GM23338 (cell line): ENCODE results near the gene HAPLN3. TPM values are rescaled to one million over a fixed set of nuclear protein-coding genes. Genes with fewer than 3 reads are reported as not detected.

Experiments used
- ATAC-seq: fragments of 200-7000 bp; cut with Tn5 transposase; 3 replicates; pipeline ENCODE4 v1.9.1; 2020
- DNase-seq: peaks from one replicate; pipeline ENCODE4 v3.0.0-alpha.2; 2015; ENCODE audit warnings: low spot score
- H2AFZ ChIP-seq: fragments of 200-600 bp; sonication (generic); 2 replicates; pipeline ENCODE4 v1.8.0; 2016; ENCODE audit warnings: antibody characterized with exemption, mild to moderate bottlenecking, moderate library complexity
- H3F3A ChIP-seq: fragments of 200-600 bp; sonication (generic); replicated peaks from 2 replicates; pipeline ENCODE4 v1.8.0; 2017; ENCODE audit warnings: antibody characterized with exemption, mixed run types, low read depth
- H3K27ac ChIP-seq: fragments of 200-600 bp; sonication (generic); 2 replicates; pipeline ENCODE4 v1.6.1; 2016; ENCODE audit warnings: low read depth
- H3K27me3 ChIP-seq: fragments of 200-600 bp; sonication (generic); 2 replicates; pipeline ENCODE4 v1.8.0; 2016; ENCODE audit warnings: mild to moderate bottlenecking, mixed run types, moderate library complexity; ENCODE audit not compliant: insufficient read depth
- H3K36me3 ChIP-seq: fragments of 200-600 bp; sonication (generic); 2 replicates; pipeline ENCODE4 v1.8.0; 2016; ENCODE audit warnings: mild to moderate bottlenecking; ENCODE audit not compliant: insufficient read depth
- H3K4me1 ChIP-seq: fragments of 200-600 bp; sonication (generic); 2 replicates; pipeline ENCODE4 v1.8.0; 2016; ENCODE audit warnings: mild to moderate bottlenecking, moderate library complexity; ENCODE audit not compliant: insufficient read depth
- H3K4me2 ChIP-seq: fragments of 200-600 bp; sonication (generic); 2 replicates; pipeline ENCODE4 v1.7.1; 2017; ENCODE audit warnings: mixed run types
- H3K4me3 ChIP-seq: fragments of 200-600 bp; sonication (generic); 2 replicates; pipeline ENCODE4 v1.6.1; 2016; ENCODE audit warnings: mixed run types
- H3K79me2 ChIP-seq: fragments of 200-600 bp; sonication (generic); replicated peaks from 2 replicates; pipeline ENCODE4 v1.8.0; 2017; ENCODE audit warnings: mild to moderate bottlenecking; ENCODE audit not compliant: insufficient read depth
- H3K9me2 ChIP-seq: fragments of 200-600 bp; sonication (generic); 2 replicates; pipeline ENCODE4 v1.8.0; 2017; ENCODE audit not compliant: insufficient read depth
- H4K20me1 ChIP-seq: fragments of 200-600 bp; sonication (generic); replicated peaks from 2 replicates; pipeline ENCODE4 v1.8.0; 2017; ENCODE audit warnings: mild to moderate bottlenecking; ENCODE audit not compliant: insufficient read depth
- H3K27ac Mint-ChIP-seq: 2 replicates; pipeline ENCODE4 v1.8.0; 2020; ENCODE audit warnings: inconsistent platforms, mild to moderate bottlenecking, moderate library complexity, mixed read lengths
- H3K27me3 Mint-ChIP-seq: 3 replicates; pipeline ENCODE4 v1.8.0; 2022; ENCODE audit warnings: low read depth, mild to moderate bottlenecking, moderate library complexity, mixed read lengths, inconsistent platforms; ENCODE audit not compliant: insufficient read depth, poor library complexity
- H3K36me3 Mint-ChIP-seq: 3 replicates; pipeline ENCODE4 v1.8.0; 2021; ENCODE audit warnings: low read depth, mild to moderate bottlenecking, inconsistent platforms, moderate library complexity, mixed read lengths
- H3K4me1 Mint-ChIP-seq: 3 replicates; pipeline ENCODE4 v1.8.0; 2020; ENCODE audit warnings: mild to moderate bottlenecking, inconsistent platforms, mixed read lengths
- H3K4me3 Mint-ChIP-seq: 3 replicates; pipeline ENCODE4 v1.8.0; 2021; ENCODE audit warnings: moderate library complexity, mild to moderate bottlenecking, inconsistent platforms, mixed read lengths
- H3K9me3 Mint-ChIP-seq: 3 replicates; pipeline ENCODE4 v1.8.0; 2020; ENCODE audit warnings: moderate library complexity, mild to moderate bottlenecking, inconsistent platforms, mixed read lengths
- EZH2 ChIP-seq: fragments of 200-600 bp; sonication (generic); IDR thresholded peaks from one replicate; pipeline ENCODE4 v1.8.0; 2017; ENCODE audit warnings: antibody characterized with exemption, mild to moderate bottlenecking, low read depth; ENCODE audit not compliant: unreplicated experiment
- JUNB ChIP-seq: IDR thresholded peaks from one replicate; pipeline ENCODE4 v1.6.1; 2016; ENCODE audit warnings: antibody characterized with exemption; ENCODE audit not compliant: unreplicated experiment
- STAT1 ChIP-seq: IDR thresholded peaks from one replicate; pipeline ENCODE4 v1.6.1; 2016; ENCODE audit warnings: antibody characterized with exemption; ENCODE audit not compliant: unreplicated experiment
- ZNF114 ChIP-seq: fragments of 250-450 bp; sonication (Bioruptor Pico); IDR thresholded peaks from 2 replicates; pipeline ENCODE4 v1.5.0; 2020; ENCODE audit warnings: mild to moderate bottlenecking, moderate library complexity
- polyA plus RNA-seq: library from polyadenylated mRNA; unstranded; fragments of >200 nt; fragmentation: Nextera tagmentation; extraction: Ambion mirVana; gene quantifications from 2 replicates; pipeline ENCODE4 v1.2.1, GENCODE V29; 2016
- total RNA-seq: library from RNA; depleted of rRNA; stranded (reverse); fragments of >200 nt; shearing (Covaris generic); gene quantifications from 2 replicates; pipeline ENCODE4 v1.2.3, GENCODE V29; 2014
- TF ChIP-seq, protein P1 (sequence below): IDR thresholded peaks from one replicate; pipeline ENCODE4 v1.6.1; 2018; ENCODE audit warnings: antibody characterized with exemption; ENCODE audit not compliant: unreplicated experiment
- TF ChIP-seq, protein P2 (sequence below): fragments of 250-450 bp; sonication (Bioruptor Pico); IDR thresholded peaks from 2 replicates; pipeline ENCODE4 v1.5.0; 2020; ENCODE audit warnings: mild to moderate bottlenecking, moderate library complexity

Gene HAPLN3
- total and polyA plus RNA-seq, 2 experiments from 2014 or later, result 22.7 to 62.6 TPM

DNA sequence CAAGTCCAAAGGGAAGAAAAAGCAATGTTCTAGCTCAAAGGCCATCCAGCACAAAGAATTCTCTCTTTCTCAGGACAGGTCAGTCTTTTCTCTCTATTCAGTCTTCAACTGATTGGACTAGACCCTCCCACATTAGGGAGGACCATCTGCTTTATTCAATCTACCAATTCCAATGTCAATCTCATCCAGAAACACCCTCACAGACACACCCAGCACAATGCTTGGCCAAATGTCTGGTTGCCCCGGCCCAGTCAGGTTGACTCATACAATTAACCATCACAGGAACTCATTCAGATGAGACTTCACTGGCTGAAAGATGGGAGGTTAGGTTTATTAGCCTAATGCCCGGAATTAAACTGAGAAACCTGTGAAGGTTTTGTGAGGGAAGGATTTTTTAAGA is 59.7 kb downstream of the HAPLN3 start (continued):
- TF ChIP-seq, protein P1, sequence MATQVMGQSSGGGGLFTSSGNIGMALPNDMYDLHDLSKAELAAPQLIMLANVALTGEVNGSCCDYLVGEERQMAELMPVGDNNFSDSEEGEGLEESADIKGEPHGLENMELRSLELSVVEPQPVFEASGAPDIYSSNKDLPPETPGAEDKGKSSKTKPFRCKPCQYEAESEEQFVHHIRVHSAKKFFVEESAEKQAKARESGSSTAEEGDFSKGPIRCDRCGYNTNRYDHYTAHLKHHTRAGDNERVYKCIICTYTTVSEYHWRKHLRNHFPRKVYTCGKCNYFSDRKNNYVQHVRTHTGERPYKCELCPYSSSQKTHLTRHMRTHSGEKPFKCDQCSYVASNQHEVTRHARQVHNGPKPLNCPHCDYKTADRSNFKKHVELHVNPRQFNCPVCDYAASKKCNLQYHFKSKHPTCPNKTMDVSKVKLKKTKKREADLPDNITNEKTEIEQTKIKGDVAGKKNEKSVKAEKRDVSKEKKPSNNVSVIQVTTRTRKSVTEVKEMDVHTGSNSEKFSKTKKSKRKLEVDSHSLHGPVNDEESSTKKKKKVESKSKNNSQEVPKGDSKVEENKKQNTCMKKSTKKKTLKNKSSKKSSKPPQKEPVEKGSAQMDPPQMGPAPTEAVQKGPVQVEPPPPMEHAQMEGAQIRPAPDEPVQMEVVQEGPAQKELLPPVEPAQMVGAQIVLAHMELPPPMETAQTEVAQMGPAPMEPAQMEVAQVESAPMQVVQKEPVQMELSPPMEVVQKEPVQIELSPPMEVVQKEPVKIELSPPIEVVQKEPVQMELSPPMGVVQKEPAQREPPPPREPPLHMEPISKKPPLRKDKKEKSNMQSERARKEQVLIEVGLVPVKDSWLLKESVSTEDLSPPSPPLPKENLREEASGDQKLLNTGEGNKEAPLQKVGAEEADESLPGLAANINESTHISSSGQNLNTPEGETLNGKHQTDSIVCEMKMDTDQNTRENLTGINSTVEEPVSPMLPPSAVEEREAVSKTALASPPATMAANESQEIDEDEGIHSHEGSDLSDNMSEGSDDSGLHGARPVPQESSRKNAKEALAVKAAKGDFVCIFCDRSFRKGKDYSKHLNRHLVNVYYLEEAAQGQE, result no peak
- TF ChIP-seq ZNF114, result no peak
- TF ChIP-seq JUNB, result no peak

DNA sequence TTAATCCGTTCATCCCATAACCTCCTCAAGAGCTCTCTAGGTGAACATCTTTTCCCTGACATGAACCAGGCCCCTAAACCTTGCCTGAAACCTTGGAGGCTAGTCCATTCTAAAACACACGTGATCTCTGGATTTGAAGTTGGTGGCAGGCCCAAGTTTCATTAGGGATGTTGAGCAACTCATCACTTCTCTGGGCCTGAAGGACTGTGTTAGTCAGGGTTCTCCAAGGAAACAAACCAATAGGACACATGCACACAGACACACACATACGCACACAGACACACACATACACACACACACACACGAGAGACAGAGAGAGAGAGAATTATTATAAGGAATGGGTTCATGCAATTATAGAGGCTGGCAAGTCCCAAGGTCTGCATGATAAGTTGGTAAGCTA is 60.2 kb downstream of the HAPLN3 start:
- H3K27me3 ChIP-seq, result no peaks in the 10 kb centered on the region
- H3K4me2 ChIP-seq, result no peak overlapping the region
- Mint-ChIP-seq H3K27me3 (peaks cover 9% of the 10 kb centered on the region), H3K9me3 (no peaks in the 10 kb centered on the region; the same call in 2 of the 3 replicates), H3K27ac (no peak overlapping the region), H3K36me3 (no peaks in the 10 kb centered on the region), H3K4me3 (no peak overlapping the region), H3K4me1 (peaks cover 3% of the 10 kb centered on the region; the same call in 2 of the 3 replicates)
- H3K79me2 ChIP-seq, result no peaks in the 10 kb centered on the region
- no peaks in the 10 kb centered on the region for H4K20me1 ChIP-seq
- no peak overlapping the region for H2AFZ ChIP-seq
- H3K36me3 ChIP-seq, result no peaks in the 10 kb centered on the region
- no peak for TF ChIP-seq STAT1
- TF ChIP-seq JUNB, result no peak
- TF ChIP-seq EZH2, result no peak
- no peak overlapping the region for H3K27ac ChIP-seq
- H3K9me2 ChIP-seq, result no peaks in the 10 kb centered on the region
- ATAC-seq (no peak), DNase-seq (no peak)
- no peak overlapping the region for H3K4me3 ChIP-seq
- H3K4me1 ChIP-seq, result peaks cover 6% of the 10 kb centered on the region; the same call in 1 of the 2 replicates
- no peaks in the 10 kb centered on the region for H3F3A ChIP-seq

- Histone ChIP-seq H3K36me3 (no peaks in the 10 kb centered on the region), H2AFZ (0 out of 2 replicates have a peak overlapping the region, but pooled peaks have one; percentile 39), H3F3A (no peaks in the 10 kb centered on the region), H3K27me3 (no peaks in the 10 kb centered on the region), H3K79me2 (no peaks in the 10 kb centered on the region), H3K9me2 (no peaks in the 10 kb centered on the region), H3K4me3 (no peak overlapping the region), H3K4me2 (no peak overlapping the region), H4K20me1 (no peaks in the 10 kb centered on the region), H3K27ac (no peak overlapping the region), H3K4me1 (peaks cover 6% of the 10 kb centered on the region; the same call in 1 of the 2 replicates)
- H3K9me3 Mint-ChIP-seq, result no peaks in the 10 kb centered on the region; the same call in 2 of the 3 replicates
- peaks cover 7% of the 10 kb centered on the region for H3K27me3 Mint-ChIP-seq
- ATAC-seq (peak; percentile 93), DNase-seq (peak; percentile 91)
- H3K4me3 Mint-ChIP-seq, result no peak overlapping the region
- no peaks in the 10 kb centered on the region for H3K36me3 Mint-ChIP-seq
- H3K4me1 Mint-ChIP-seq, result peaks cover 3% of the 10 kb centered on the region; the same call in 2 of the 3 replicates
- H3K27ac Mint-ChIP-seq, result no peak overlapping the region
- TF ChIP-seq, protein P1, result no peak
- TF ChIP-seq ZNF114, result no peak
- TF ChIP-seq, protein P2, sequence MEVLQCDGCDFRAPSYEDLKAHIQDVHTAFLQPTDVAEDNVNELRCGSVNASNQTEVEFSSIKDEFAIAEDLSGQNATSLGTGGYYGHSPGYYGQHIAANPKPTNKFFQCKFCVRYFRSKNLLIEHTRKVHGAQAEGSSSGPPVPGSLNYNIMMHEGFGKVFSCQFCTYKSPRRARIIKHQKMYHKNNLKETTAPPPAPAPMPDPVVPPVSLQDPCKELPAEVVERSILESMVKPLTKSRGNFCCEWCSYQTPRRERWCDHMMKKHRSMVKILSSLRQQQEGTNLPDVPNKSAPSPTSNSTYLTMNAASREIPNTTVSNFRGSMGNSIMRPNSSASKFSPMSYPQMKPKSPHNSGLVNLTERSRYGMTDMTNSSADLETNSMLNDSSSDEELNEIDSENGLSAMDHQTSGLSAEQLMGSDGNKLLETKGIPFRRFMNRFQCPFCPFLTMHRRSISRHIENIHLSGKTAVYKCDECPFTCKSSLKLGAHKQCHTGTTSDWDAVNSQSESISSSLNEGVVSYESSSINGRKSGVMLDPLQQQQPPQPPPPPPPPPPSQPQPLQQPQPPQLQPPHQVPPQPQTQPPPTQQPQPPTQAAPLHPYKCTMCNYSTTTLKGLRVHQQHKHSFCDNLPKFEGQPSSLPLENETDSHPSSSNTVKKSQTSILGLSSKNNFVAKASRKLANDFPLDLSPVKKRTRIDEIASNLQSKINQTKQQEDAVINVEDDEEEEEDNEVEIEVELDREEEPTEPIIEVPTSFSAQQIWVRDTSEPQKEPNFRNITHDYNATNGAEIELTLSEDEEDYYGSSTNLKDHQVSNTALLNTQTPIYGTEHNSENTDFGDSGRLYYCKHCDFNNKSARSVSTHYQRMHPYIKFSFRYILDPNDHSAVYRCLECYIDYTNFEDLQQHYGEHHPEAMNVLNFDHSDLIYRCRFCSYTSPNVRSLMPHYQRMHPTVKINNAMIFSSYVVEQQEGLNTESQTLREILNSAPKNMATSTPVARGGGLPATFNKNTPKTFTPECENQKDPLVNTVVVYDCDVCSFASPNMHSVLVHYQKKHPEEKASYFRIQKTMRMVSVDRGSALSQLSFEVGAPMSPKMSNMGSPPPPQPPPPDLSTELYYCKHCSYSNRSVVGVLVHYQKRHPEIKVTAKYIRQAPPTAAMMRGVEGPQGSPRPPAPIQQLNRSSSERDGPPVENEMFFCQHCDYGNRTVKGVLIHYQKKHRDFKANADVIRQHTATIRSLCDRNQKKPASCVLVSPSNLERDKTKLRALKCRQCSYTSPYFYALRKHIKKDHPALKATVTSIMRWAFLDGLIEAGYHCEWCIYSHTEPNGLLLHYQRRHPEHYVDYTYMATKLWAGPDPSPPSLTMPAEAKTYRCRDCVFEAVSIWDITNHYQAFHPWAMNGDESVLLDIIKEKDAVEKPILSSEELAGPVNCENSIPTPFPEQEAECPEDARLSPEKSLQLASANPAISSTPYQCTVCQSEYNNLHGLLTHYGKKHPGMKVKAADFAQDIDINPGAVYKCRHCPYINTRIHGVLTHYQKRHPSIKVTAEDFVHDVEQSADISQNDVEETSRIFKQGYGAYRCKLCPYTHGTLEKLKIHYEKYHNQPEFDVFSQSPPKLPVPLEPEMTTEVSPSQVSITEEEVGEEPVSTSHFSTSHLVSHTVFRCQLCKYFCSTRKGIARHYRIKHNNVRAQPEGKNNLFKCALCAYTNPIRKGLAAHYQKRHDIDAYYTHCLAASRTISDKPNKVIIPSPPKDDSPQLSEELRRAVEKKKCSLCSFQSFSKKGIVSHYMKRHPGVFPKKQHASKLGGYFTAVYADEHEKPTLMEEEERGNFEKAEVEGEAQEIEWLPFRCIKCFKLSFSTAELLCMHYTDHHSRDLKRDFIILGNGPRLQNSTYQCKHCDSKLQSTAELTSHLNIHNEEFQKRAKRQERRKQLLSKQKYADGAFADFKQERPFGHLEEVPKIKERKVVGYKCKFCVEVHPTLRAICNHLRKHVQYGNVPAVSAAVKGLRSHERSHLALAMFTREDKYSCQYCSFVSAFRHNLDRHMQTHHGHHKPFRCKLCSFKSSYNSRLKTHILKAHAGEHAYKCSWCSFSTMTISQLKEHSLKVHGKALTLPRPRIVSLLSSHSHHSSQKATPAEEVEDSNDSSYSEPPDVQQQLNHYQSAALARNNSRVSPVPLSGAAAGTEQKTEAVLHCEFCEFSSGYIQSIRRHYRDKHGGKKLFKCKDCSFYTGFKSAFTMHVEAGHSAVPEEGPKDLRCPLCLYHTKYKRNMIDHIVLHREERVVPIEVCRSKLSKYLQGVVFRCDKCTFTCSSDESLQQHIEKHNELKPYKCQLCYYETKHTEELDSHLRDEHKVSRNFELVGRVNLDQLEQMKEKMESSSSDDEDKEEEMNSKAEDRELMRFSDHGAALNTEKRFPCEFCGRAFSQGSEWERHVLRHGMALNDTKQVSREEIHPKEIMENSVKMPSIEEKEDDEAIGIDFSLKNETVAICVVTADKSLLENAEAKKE (CRISPR knock-in tag), result no peak
Observed at GRCh38 chr15:88834211-88834812, 61.0 kb downstream of the HAPLN3 start.
